PC-9 (cell line): Measurements from ENCODE around the gene ADAMTS4. TPM values are rescaled to one million over a fixed set of nuclear protein-coding genes. Genes with fewer than 3 reads are reported as not detected.

ENCODE experiments used
- BruUV-seq: library from RNA; stranded (reverse); fragments of 400-500 nt; replicated peaks from 2 replicates; lab custom pipeline; 2021; lab: Mats Ljungman, UMichigan
- CTCF ChIA-PET: fragments of 300-600 bp; sonication (Branson Sonifier 250); formaldehyde crosslinking; loops from one replicate; lab custom pipeline; 2022; ENCODE audit warnings: antibody characterized with exemption; lab: Charles Lee
- POLR2A ChIA-PET: fragments of 300-600 bp; sonication (Branson Sonifier 250); formaldehyde crosslinking; loops from one replicate; lab custom pipeline; 2022; ENCODE audit warnings: antibody characterized with exemption; ENCODE audit not compliant: unreplicated experiment; lab: Charles Lee
- DNase-seq, 2 experiments: peaks; one replicate each; pipeline versions ENCODE4 v3.0.0 to v3.0.0-alpha.2; 2015 to 2022; ENCODE audit warnings: mixed read lengths in 1 of 2
- H2AFZ ChIP-seq: fragments of 200-600 bp; sonication (generic); 2 replicates; pipeline ENCODE4 v1.8.1; 2017; ENCODE audit warnings: antibody characterized with exemption
- H3F3A ChIP-seq: fragments of 200-600 bp; sonication (generic); 2 replicates; pipeline ENCODE4 v1.8.1; 2017; ENCODE audit warnings: antibody characterized with exemption, mild to moderate bottlenecking, low read depth; ENCODE audit not compliant: insufficient read depth
- H3K27ac ChIP-seq: fragments of 200-600 bp; sonication (generic); 2 replicates; pipeline ENCODE4 v1.6.1; 2016; ENCODE audit warnings: mixed run types
- H3K27me3 ChIP-seq: fragments of 200-600 bp; sonication (generic); 2 replicates; pipeline ENCODE4 v1.6.1; 2016; ENCODE audit warnings: low read depth, mixed run types; ENCODE audit not compliant: insufficient read depth
- H3K36me3 ChIP-seq: fragments of 200-600 bp; sonication (generic); 2 replicates; pipeline ENCODE4 v1.6.1; 2016; ENCODE audit warnings: low read depth, mixed run types
- H3K4me1 ChIP-seq: fragments of 200-600 bp; sonication (generic); replicated peaks from 2 replicates; pipeline ENCODE4 v1.6.1; 2016; ENCODE audit warnings: mixed run types; ENCODE audit not compliant: insufficient read depth
- H3K4me2 ChIP-seq: fragments of 200-600 bp; sonication (generic); 2 replicates; pipeline ENCODE4 v1.6.1; 2017; ENCODE audit warnings: mixed run types
- H3K4me3 ChIP-seq: fragments of 200-600 bp; sonication (generic); 2 replicates; pipeline ENCODE4 v1.6.1; 2016; ENCODE audit warnings: mixed run types
- H3K79me2 ChIP-seq: fragments of 200-600 bp; sonication (generic); 2 replicates; pipeline ENCODE4 v1.6.1; 2017; ENCODE audit warnings: low read depth, mixed run types
- H3K9me2 ChIP-seq: fragments of 200-600 bp; sonication (generic); 2 replicates; pipeline ENCODE4 v1.8.1; 2017; ENCODE audit warnings: mild to moderate bottlenecking; ENCODE audit not compliant: insufficient read depth
- H3K9me3 ChIP-seq: fragments of 200-600 bp; sonication (generic); 2 replicates; pipeline ENCODE4 v1.8.1; 2016; ENCODE audit warnings: low read depth; ENCODE audit not compliant: insufficient read depth
- H4K20me1 ChIP-seq: fragments of 200-600 bp; sonication (generic); 2 replicates; pipeline ENCODE4 v1.8.1; 2017; ENCODE audit not compliant: insufficient read depth
- CTCF ChIP-seq: fragments of 200-600 bp; sonication (generic); conservative IDR thresholded peaks from 2 replicates; pipeline ENCODE4 v1.6.1; 2017; ENCODE audit warnings: mixed run types, antibody characterized with exemption, mild to moderate bottlenecking, moderate library complexity
- EZH2 ChIP-seq: fragments of 200-600 bp; sonication (generic); IDR thresholded peaks from 2 replicates; pipeline ENCODE4 v1.8.0; 2017; ENCODE audit warnings: antibody characterized with exemption, low read depth
- intact Hi-C: fragments of 100-400 bp; cut with micrococcal nuclease; formaldehyde crosslinking; loops from one replicate; pipeline ENCODE4 v1.10.0; 2022; ENCODE audit not compliant: unreplicated experiment
- total RNA-seq: library from RNA; stranded (reverse); gene quantifications from 2 replicates; pipeline ENCODE4 v1.2.3, GENCODE V29; 2021

The ADAMTS4 gene
- total RNA-seq, 1 experiment from 2014 or later = not detected

DNA sequence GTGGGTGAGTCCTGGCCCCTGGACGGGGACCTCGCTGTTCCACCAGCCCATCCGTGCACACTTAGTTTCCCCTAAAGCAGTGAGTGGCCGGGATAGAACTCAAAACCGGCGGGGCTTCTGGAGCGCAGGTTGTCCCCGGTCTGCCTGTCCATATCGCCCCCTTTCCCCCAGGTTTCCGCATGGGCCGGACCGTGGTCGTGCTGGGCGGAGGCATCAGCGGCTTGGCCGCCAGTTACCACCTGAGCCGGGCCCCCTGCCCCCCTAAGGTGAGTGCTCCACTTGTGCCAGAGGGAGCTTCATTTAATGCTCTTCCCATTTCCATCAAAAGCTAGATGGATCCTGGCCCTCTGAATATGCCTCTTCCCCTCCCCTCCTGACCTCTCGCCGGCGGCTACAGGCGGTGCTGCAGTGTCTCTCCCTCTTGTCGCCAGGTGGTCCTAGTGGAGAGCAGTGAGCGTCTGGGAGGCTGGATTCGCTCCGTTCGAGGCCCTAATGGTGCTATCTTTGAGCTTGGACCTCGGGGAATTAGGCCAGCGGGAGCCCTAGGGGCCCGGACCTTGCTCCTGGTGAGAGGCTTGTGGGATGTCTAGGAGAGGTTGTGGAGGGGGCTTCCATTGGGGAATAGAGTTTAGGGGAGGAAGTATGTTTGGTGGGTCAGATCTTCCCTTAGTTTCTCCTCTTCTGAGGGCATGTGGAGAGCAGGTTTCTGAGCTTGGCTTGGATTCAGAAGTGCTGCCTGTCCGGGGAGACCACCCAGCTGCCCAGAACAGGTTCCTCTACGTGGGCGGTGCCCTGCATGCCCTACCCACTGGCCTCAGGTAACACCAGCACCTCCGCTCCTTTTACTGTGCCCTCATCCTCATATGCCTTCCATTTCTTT is 31.9 kb downstream of the ADAMTS4 start:
- Histone ChIP-seq H3K9me2 (no peaks in the 10 kb centered on the region), H3K27ac (no peak overlapping the region), H2AFZ (peak overlapping the region; percentile 90), H3K9me3 (no peaks in the 10 kb centered on the region), H4K20me1 (no peaks in the 10 kb centered on the region), H3K36me3 (no peaks in the 10 kb centered on the region; the same call in none of the 2 replicates), H3K4me3 (peak overlapping the region; percentile 72), H3F3A (peaks cover 28% of the 10 kb centered on the region; the same call in 1 of the 2 replicates), H3K4me2 (peak overlapping the region; percentile 98), H3K79me2 (no peaks in the 10 kb centered on the region), H3K27me3 (no peaks in the 10 kb centered on the region), H3K4me1 (peaks cover 15% of the 10 kb centered on the region)
- intact Hi-C loops = loop anchor here (2.0 kb wide), 1 partner anchor 48 kb away; the partner anchor contains the start of genes NIT1 and PFDN2
- no peak for TF ChIP-seq CTCF
- no peak for TF ChIP-seq EZH2
- peak in 1 of 2 experiments; percentile 22 for DNase-seq
- TSS peak; percentile 9 for BruUV-seq
- ChIA-PET CTCF (interaction anchor here (0.7 kb wide), 1 partner anchor 172 kb away, joined by 4 read pairs; no protein-coding TSS in a partner anchor), POLR2A (interaction anchor here (0.7 to 1.2 kb wide), 2 partner anchors 13 to 146 kb away, joined by 5 to 15 read pairs; partner anchors contain the start of genes F11R and UFC1)

- H3F3A ChIP-seq = peaks cover 26% of the 10 kb centered on the region; the same call in 1 of the 2 replicates
- intact Hi-C loops = loop anchor here (2.0 kb wide), 1 partner anchor 47 kb away; the partner anchor contains the start of genes NIT1 and PFDN2
- no peaks in the 10 kb centered on the region for H3K27me3 ChIP-seq
- peak; percentile 95 to 96 for DNase-seq
- H4K20me1 ChIP-seq = no peaks in the 10 kb centered on the region
- TSS peak; percentile 64 for BruUV-seq
- H3K79me2 ChIP-seq = peaks cover 4% of the 10 kb centered on the region; the same call in 1 of the 2 replicates
- peak within 1 kb of the TSS; percentile 98 for H3K4me2 ChIP-seq
- H3K4me3 ChIP-seq = peak within 1 kb of the TSS; percentile 72
- ChIA-PET CTCF (interaction anchor here (1.4 kb wide), 1 partner anchor 145 kb away, joined by 5 read pairs; the partner anchor contains the start of gene F11R), POLR2A (interaction anchor here (0.6 to 1.2 kb wide), 5 partner anchors 11 to 251 kb away, joined by 4 to 15 read pairs (median 6); partner anchors contain the start of gene UFC1)
- H3K27ac ChIP-seq = peak within 1 kb of the TSS; percentile 45
- peaks cover 15% of the 10 kb centered on the region for H3K4me1 ChIP-seq
- no peaks in the 10 kb centered on the region for H3K9me3 ChIP-seq
- peaks cover 3% of the 10 kb centered on the region for H3K36me3 ChIP-seq
- TF ChIP-seq CTCF (no peak; the same call in 1 of the 2 replicates), EZH2 (no peak)
- no peaks in the 10 kb centered on the region for H3K9me2 ChIP-seq
- H2AFZ ChIP-seq = peak within 1 kb of the TSS; percentile 90
Observed at GRCh38 chr1:161165742-161166668, 32.8 kb downstream of the ADAMTS4 start, which contains the start of gene PPOX. TSS of gene PPOX (plus strand) at chr1:161166426. CDS start at chr1:161166848, 422 bp downstream.
